Medulla oblongata (tissue), 1 donor: ENCODE results near the gene SYNPR.
"Not testable (repeated sequence)": the region's sequence is repeated elsewhere in the genome, so short reads cannot be mapped to it uniquely, and the experiment has no call there.

Experiments used
- DNase-seq: peaks from one replicate; pipeline ENCODE4 v3.0.0-alpha.2; 2015; ENCODE audit errors: extremely low spot score

Gene SYNPR

GRCh38 chr3:63278171-63279004, at the start of gene SYNPR:
Gene SYNPR, plus strand, starts transcription at chr3:63278308.
- no peak for DNase-seq

- DNase-seq, result peak; percentile 44
Observed at GRCh38 chr3:63228677-63229076, 49.4 kb upstream of the SYNPR start.

- no peak for DNase-seq
Observed at GRCh38 chr3:63230146-63230545, 48.0 kb upstream of the SYNPR start.

GRCh38 chr3:63231643-63232042, 46.5 kb upstream of the SYNPR start:
- no peak for DNase-seq

- DNase-seq, result no peak
Observed at GRCh38 chr3:63232764-63233396, 45.2 kb upstream of the SYNPR start.

- no peak for DNase-seq
Observed at GRCh38 chr3:63240381-63240902, 37.7 kb upstream of the SYNPR start.

GRCh38 chr3:63242124-63242523, 36.0 kb upstream of the SYNPR start:
- DNase-seq, result no peak

GRCh38 chr3:63244486-63244885, 33.6 kb upstream of the SYNPR start:
- no peak for DNase-seq

GRCh38 chr3:63245726-63246241, 32.3 kb upstream of the SYNPR start:
- DNase-seq, result no peak

GRCh38 chr3:63248015-63248414, 30.1 kb upstream of the SYNPR start:
- DNase-seq, result no peak

- no peak for DNase-seq
Observed at GRCh38 chr3:63251499-63251898, 26.6 kb upstream of the SYNPR start.

GRCh38 chr3:63255819-63256218, 22.3 kb upstream of the SYNPR start:
- not testable (repeated sequence) for DNase-seq

- DNase-seq, result no peak
Observed at GRCh38 chr3:63264716-63265115, 13.4 kb upstream of the SYNPR start.

GRCh38 chr3:63274359-63274758, 3.7 kb upstream of the SYNPR start:
- no peak for DNase-seq

- DNase-seq, result peak; percentile 7
Observed at GRCh38 chr3:63279005-63279841, 1.1 kb downstream of the SYNPR start.

GRCh38 chr3:63287610-63288009, 9.5 kb downstream of the SYNPR start:
- no peak for DNase-seq

- no peak for DNase-seq
Observed at GRCh38 chr3:63290686-63291085, 12.6 kb downstream of the SYNPR start.

- DNase-seq, result no peak
Observed at GRCh38 chr3:63294332-63294731, 16.2 kb downstream of the SYNPR start.

GRCh38 chr3:63295356-63295755, 17.2 kb downstream of the SYNPR start:
- DNase-seq, result no peak

- no peak for DNase-seq
Observed at GRCh38 chr3:63295806-63296205, 17.7 kb downstream of the SYNPR start.

GRCh38 chr3:63296249-63296648, 18.1 kb downstream of the SYNPR start:
- no peak for DNase-seq

GRCh38 chr3:63303238-63303637, 25.1 kb downstream of the SYNPR start:
- no peak for DNase-seq
